A549 (cell line): ENCODE measurements around the gene FBLN7. TPM values are rescaled to one million over a fixed set of nuclear protein-coding genes. Genes with fewer than 3 reads are reported as not detected.
A peak's percentile ranks its signal among the peaks of the same experiment; 100 is the strongest.

Experiments used
- ATAC-seq, 2 experiments: fragments of 200-7000 bp in 1 of 2; fragments of >200 bp in 1 of 2; cut with Nextera tagmentation in 1 of 2; cut with Tn5 transposase in 1 of 2; 3 replicates each; pipeline versions ENCODE4 v1.8.0 to v1.9.1; 2018 to 2020; ENCODE audit warnings: mild to moderate bottlenecking in 1 of 2, moderate library complexity in 1 of 2
- CTCF ChIA-PET: fragments of 300-600 bp; sonication (Branson Sonifier 250); formaldehyde crosslinking; extraction: SDS; loops from one replicate; lab custom pipeline; 2021; ENCODE audit warnings: antibody characterized with exemption, inconsistent platforms; lab: Yijun Ruan, JAX
- POLR2A ChIA-PET: fragments of 350-600 bp; formaldehyde crosslinking; extraction: SDS; loops from one replicate; lab custom pipeline; 2021; ENCODE audit warnings: antibody characterized with exemption, inconsistent platforms; lab: Yijun Ruan, JAX
- DNase-seq, 2 experiments: peaks; one replicate each; pipeline versions ENCODE4 v3.0.0 to v3.0.0-alpha.2; 2011 to 2016; ENCODE audit warnings: low read depth in 1 of 2, low spot score in 1 of 2
- FAIRE-seq: peaks from 2 replicates; lab custom pipeline; 2011; peaks lifted over from hg19 to GRCh38; lab: Jason Lieb, UNC
- H3K27ac ChIP-seq, 2 experiments: fragments of >200 bp; sonication (Bioruptor Twin); formaldehyde crosslinking; 3 replicates each; pipeline ENCODE4 v1.5.1; 2016 to 2017
- H3K4me1 ChIP-seq: fragments of >200 bp; sonication (Bioruptor Twin); formaldehyde crosslinking; 3 replicates; pipeline ENCODE4 v1.6.1; 2016
- H3K4me2 ChIP-seq: fragments of >200 bp; sonication (Bioruptor Twin); formaldehyde crosslinking; 3 replicates; pipeline ENCODE4 v1.6.1; 2016
- H3K4me3 ChIP-seq: fragments of >200 bp; sonication (Bioruptor Twin); formaldehyde crosslinking; 3 replicates; pipeline ENCODE4 v1.5.1; 2016
- H3K9me3 ChIP-seq: fragments of >200 bp; sonication (Bioruptor Twin); formaldehyde crosslinking; 3 replicates; pipeline ENCODE4 v1.6.1; 2016
- CBX2 ChIP-seq: fragments of 200-600 bp; sonication (generic); IDR thresholded peaks from 2 replicates; pipeline ENCODE4 v1.6.1; 2016; ENCODE audit warnings: low read depth, mild to moderate bottlenecking, borderline replicate concordance
- CEBPB ChIP-seq, 2 experiments: fragments of >200 bp in 1 of 2; sonication (Bioruptor Twin) in 1 of 2; formaldehyde crosslinking in 1 of 2; IDR thresholded peaks; 2 replicates each; pipeline ENCODE4 v1.6.1; 2012 to 2016
- EP300 ChIP-seq, 2 experiments: fragments of >200 bp; sonication (Bioruptor Twin); formaldehyde crosslinking; IDR thresholded peaks; 2 replicates in 1 of 2; 3 replicates in 1 of 2; pipeline ENCODE4 v1.6.1; 2016 to 2017
- FOSB ChIP-seq: fragments of 250-450 bp; sonication (Bioruptor Pico); IDR thresholded peaks from 2 replicates; pipeline ENCODE4 v1.5.0; 2020; ENCODE audit warnings: mild to moderate bottlenecking, moderate library complexity
- HDAC2 ChIP-seq: fragments of 200-600 bp; sonication (generic); IDR thresholded peaks from 2 replicates; pipeline ENCODE4 v1.6.1; 2016
- HEYL ChIP-seq: fragments of 250-450 bp; sonication (Bioruptor Pico); IDR thresholded peaks from 2 replicates; pipeline ENCODE4 v1.8.0; 2021; ENCODE audit warnings: mild to moderate bottlenecking, moderate library complexity
- HMGXB4 ChIP-seq: fragments of 250-450 bp; sonication (Bioruptor Pico); IDR thresholded peaks from 2 replicates; pipeline ENCODE4 v1.5.0; 2021; ENCODE audit warnings: mild to moderate bottlenecking, moderate library complexity, borderline replicate concordance
- HOXA7 ChIP-seq: fragments of 250-450 bp; sonication (Bioruptor Pico); IDR thresholded peaks from 2 replicates; pipeline ENCODE4 v1.5.0; 2020; ENCODE audit warnings: mild to moderate bottlenecking, moderate library complexity
- JUN ChIP-seq, 2 experiments: fragments of >200 bp; sonication (Bioruptor Twin); formaldehyde crosslinking; IDR thresholded peaks; 2 replicates in 1 of 2; 3 replicates in 1 of 2; pipeline ENCODE4 v1.6.1; 2016 to 2017
- KDM1A ChIP-seq: fragments of 200-600 bp; sonication (generic); IDR thresholded peaks from 2 replicates; pipeline ENCODE4 v1.6.1; 2016; ENCODE audit warnings: low read depth, mild to moderate bottlenecking
- KDM5A ChIP-seq: fragments of 200-600 bp; sonication (generic); IDR thresholded peaks from 2 replicates; pipeline ENCODE4 v1.6.1; 2016; ENCODE audit warnings: antibody characterized with exemption, mild to moderate bottlenecking
- MAFK ChIP-seq: fragments of 450-650 bp; IDR thresholded peaks from 2 replicates; pipeline ENCODE4 v1.6.1; 2014; ENCODE audit not compliant: partially characterized antibody
- NPAS2 ChIP-seq: fragments of 250-450 bp; sonication (Bioruptor Pico); IDR thresholded peaks from 2 replicates; pipeline ENCODE4 v1.8.0; 2022; ENCODE audit warnings: mild to moderate bottlenecking, moderate library complexity, borderline replicate concordance
- NR3C1 ChIP-seq: fragments of >200 bp; sonication (Bioruptor Twin); formaldehyde crosslinking; IDR thresholded peaks from 3 replicates; pipeline ENCODE4 v1.6.1; 2017
- PBX3 ChIP-seq: IDR thresholded peaks from 2 replicates; pipeline ENCODE4 v1.6.1; 2012
- POLR2A ChIP-seq: IDR thresholded peaks from 2 replicates; pipeline ENCODE4 v1.6.1; 2012; ENCODE audit warnings: mild to moderate bottlenecking, low read length
- RARB ChIP-seq: fragments of 250-450 bp; sonication (Bioruptor Pico); IDR thresholded peaks from 2 replicates; pipeline ENCODE4 v1.8.0; 2021; ENCODE audit warnings: mild to moderate bottlenecking, moderate library complexity
- SREBF2 ChIP-seq: fragments of 450-650 bp; IDR thresholded peaks from 2 replicates; pipeline ENCODE4 v1.6.1; 2014; ENCODE audit warnings: mild to moderate bottlenecking, moderate library complexity
- TFCP2L1 ChIP-seq: fragments of 250-450 bp; sonication (Bioruptor Pico); IDR thresholded peaks from 2 replicates; pipeline ENCODE4 v1.5.0; 2021; ENCODE audit warnings: mild to moderate bottlenecking
- ZC3H11A ChIP-seq: fragments of 450-650 bp; IDR thresholded peaks from 2 replicates; pipeline ENCODE4 v1.6.1; 2014; ENCODE audit warnings: antibody characterized with exemption, mild to moderate bottlenecking
- ZNF302 ChIP-seq: fragments of 250-450 bp; sonication (Bioruptor Pico); IDR thresholded peaks from 2 replicates; pipeline ENCODE4 v1.9.0; 2021; ENCODE audit warnings: inconsistent platforms, mild to moderate bottlenecking, moderate library complexity
- WGBS: methylation state at CpG from one replicate; pipeline ENCODE4 v1.1.6; 2017; ENCODE audit errors: missing lambda C conversion rate; 5-methylcytosine and 5-hydroxymethylcytosine counted together
- polyA plus RNA-seq, 4 experiments: library from polyadenylated mRNA; depleted of rRNA in 3 of 4; stranded (reverse); fragments of >200 nt; fragmentation: RNase III in 1 of 4; extraction: RNeasy Plus Mini Kit Qiagen cat#74134 plus additional on column Dnase treatment in 1 of 4; gene quantifications; 2 replicates in 3 of 4; 3 replicates in 1 of 4; pipeline ENCODE4 v1.2.3, GENCODE V29; 2011 to 2017
- TF ChIP-seq, protein P1 (sequence below): fragments of 450-650 bp; IDR thresholded peaks from 2 replicates; pipeline ENCODE4 v1.6.1; 2014; ENCODE audit warnings: antibody characterized with exemption
- TF ChIP-seq, protein P2 (sequence below): fragments of >200 bp; sonication (Bioruptor Twin); formaldehyde crosslinking; IDR thresholded peaks from 3 replicates; pipeline ENCODE4 v1.6.1; 2016

FBLN7 gene
- polyA plus RNA-seq, 2 of the 4 experiments (the other 2 are of a cell fraction), result 0.47 to 0.63 TPM

- ChIA-PET POLR2A (no interaction called here), CTCF (interaction anchor here (0.6 to 1.7 kb wide), 2 partner anchors 31 to 33 kb away, joined by 3 to 4 read pairs; no protein-coding TSS in a partner anchor)
- TF ChIP-seq TFCP2L1 (CRISPR knock-in tag) (no peak), MAFK (peak; percentile 63)
- H3K4me2 ChIP-seq, result no peak overlapping the region
- no peak for DNase-seq
- H3K4me1 ChIP-seq, result no peaks in the 10 kb centered on the region
- no peaks in the 10 kb centered on the region for H3K9me3 ChIP-seq
- no peak for FAIRE-seq
- WGBS, result 86% methylated on average over 12 of the region's 12 CpGs
- ATAC-seq, result no peak
- H3K4me3 ChIP-seq, result no peak overlapping the region
- H3K27ac ChIP-seq, result no peak overlapping the region
Observed at GRCh38 chr2:112153179-112153490, 14.9 kb downstream of the FBLN7 start.

- TF ChIP-seq RARB (CRISPR knock-in tag), result no peak
- TF ChIP-seq, protein P1, sequence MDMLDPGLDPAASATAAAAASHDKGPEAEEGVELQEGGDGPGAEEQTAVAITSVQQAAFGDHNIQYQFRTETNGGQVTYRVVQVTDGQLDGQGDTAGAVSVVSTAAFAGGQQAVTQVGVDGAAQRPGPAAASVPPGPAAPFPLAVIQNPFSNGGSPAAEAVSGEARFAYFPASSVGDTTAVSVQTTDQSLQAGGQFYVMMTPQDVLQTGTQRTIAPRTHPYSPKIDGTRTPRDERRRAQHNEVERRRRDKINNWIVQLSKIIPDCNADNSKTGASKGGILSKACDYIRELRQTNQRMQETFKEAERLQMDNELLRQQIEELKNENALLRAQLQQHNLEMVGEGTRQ, result no peak
- TF ChIP-seq NR3C1, result no peak
- no peak for TF ChIP-seq PBX3
- no peak for TF ChIP-seq POLR2A
- TF ChIP-seq, protein P2, sequence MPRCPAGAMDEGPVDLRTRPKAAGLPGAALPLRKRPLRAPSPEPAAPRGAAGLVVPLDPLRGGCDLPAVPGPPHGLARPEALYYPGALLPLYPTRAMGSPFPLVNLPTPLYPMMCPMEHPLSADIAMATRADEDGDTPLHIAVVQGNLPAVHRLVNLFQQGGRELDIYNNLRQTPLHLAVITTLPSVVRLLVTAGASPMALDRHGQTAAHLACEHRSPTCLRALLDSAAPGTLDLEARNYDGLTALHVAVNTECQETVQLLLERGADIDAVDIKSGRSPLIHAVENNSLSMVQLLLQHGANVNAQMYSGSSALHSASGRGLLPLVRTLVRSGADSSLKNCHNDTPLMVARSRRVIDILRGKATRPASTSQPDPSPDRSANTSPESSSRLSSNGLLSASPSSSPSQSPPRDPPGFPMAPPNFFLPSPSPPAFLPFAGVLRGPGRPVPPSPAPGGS, result no peak
- TF ChIP-seq NPAS2 (CRISPR knock-in tag), result no peak
- no peak for TF ChIP-seq HOXA7
- no peak for TF ChIP-seq SREBF2
- no peak for TF ChIP-seq CEBPB (IDR thresholded peaks at IDR 0.05)
- TF ChIP-seq FOSB (CRISPR knock-in tag), result no peak
- no peak for TF ChIP-seq JUN (IDR thresholded peaks at IDR 0.05)
- no peak for TF ChIP-seq EP300 (IDR thresholded peaks at IDR 0.05)
- no peak for TF ChIP-seq ZNF302 (CRISPR knock-in tag)
- no peak for TF ChIP-seq KDM1A
- TF ChIP-seq KDM5A, result no peak
- TF ChIP-seq, all 56 proteins: peak for 0
- Histone ChIP-seq H3K9me3 (no peaks in the 10 kb centered on the region), H3K4me3 (no peak overlapping the region), H3K4me2 (no peak overlapping the region), H3K27ac (no peak overlapping the region), H3K4me1 (no peaks in the 10 kb centered on the region)
- ATAC-seq (no peak), FAIRE-seq (no peak), DNase-seq (no peak)
- ChIA-PET POLR2A (no interaction called here), CTCF (interaction anchor here (0.6 to 1.7 kb wide), 2 partner anchors 32 to 33 kb away, joined by 3 to 4 read pairs; no protein-coding TSS in a partner anchor)
- 89% methylated on average over 10 of the region's 10 CpGs for WGBS
Observed at GRCh38 chr2:112153501-112153900, 15.3 kb downstream of the FBLN7 start.

DNA sequence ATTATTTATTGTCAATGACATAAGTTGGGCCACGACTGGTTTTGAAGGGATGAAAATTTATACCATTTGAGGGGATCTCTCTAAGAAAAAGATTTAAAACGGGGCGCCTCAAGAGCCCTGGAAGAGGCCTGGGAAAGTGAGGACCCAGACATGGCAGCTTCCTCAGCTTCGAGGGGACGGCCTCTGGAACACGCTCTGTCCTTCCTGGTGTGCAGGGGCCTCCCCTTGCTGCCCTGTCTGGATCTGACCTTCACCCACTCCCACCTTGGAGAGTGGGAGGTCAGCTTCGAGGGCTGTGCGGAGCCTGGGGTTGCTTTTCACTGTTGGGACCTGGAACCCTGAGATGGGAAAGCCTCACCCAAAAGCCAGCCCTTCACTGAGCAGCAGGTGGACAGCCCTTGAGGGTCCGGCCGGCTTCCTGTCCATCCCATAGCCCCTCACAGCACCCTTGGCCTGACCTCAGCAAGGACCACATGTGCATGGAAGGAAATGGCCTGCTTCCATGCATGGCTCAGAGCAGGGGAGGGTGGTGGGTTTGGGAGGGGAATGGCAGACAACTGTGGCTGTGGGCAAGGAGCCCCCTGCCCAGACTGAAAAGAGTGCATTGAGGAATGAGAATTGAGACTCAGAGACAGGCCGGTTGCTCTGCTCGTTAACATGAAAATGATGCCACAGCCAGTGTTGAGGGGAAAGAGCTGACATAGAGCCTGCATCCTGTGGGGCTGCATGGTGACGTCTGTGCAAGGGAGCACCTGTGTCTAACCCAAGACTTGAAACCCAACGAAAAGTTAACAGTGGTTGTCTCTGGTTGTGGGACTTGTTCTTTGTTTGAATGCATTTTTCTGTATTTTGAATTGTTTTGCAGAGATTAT lies 16.3 kb downstream of the FBLN7 start:
- ATAC-seq (no peak), FAIRE-seq (no peak), DNase-seq (no peak)
- H3K4me3 ChIP-seq, result no peak overlapping the region
- ChIA-PET CTCF (interaction anchor here (1.7 kb wide), 1 partner anchor 33 kb away, joined by 4 read pairs; no protein-coding TSS in a partner anchor), POLR2A (no interaction called here)
- H3K27ac ChIP-seq, result no peak overlapping the region
- WGBS, result 54% methylated on average over 11 of the region's 14 CpGs
- no peaks in the 10 kb centered on the region for H3K4me1 ChIP-seq
- no peaks in the 10 kb centered on the region for H3K9me3 ChIP-seq
- no peak overlapping the region for H3K4me2 ChIP-seq
- no peak for TF ChIP-seq CBX2
- no peak for TF ChIP-seq HEYL
- TF ChIP-seq ZC3H11A, result no peak
- TF ChIP-seq HMGXB4 (CRISPR knock-in tag), result no peak
- TF ChIP-seq HDAC2, result no peak
- TF ChIP-seq, protein P1, result no peak
